HepG2 (cell line): ENCODE measurements around the gene GPAT3. TPM values are rescaled to one million over a fixed set of nuclear protein-coding genes. Genes with fewer than 3 reads are reported as not detected.

Source experiments
- CEBPZ ChIP-seq: IDR thresholded peaks from 2 replicates; pipeline ENCODE4 v1.6.1; 2012; ENCODE audit warnings: low read length, improper control_type of control experiment
- FOXO1 ChIP-seq: sonication (generic); formaldehyde crosslinking; IDR thresholded peaks from 2 replicates; pipeline ENCODE4 v1.4.0; 2020; ENCODE audit warnings: missing genetic modification reagents
- HDAC6 ChIP-seq: fragments of 200-600 bp; sonication (generic); IDR thresholded peaks from 2 replicates; pipeline ENCODE4 v1.7.0; 2017; ENCODE audit warnings: mild to moderate bottlenecking, antibody characterized with exemption, low read length, low read depth
- HMGA1 ChIP-seq: sonication (generic); formaldehyde crosslinking; conservative IDR thresholded peaks from 2 replicates; pipeline ENCODE4 v1.4.0; 2020; ENCODE audit warnings: missing genetic modification reagents
- HNRNPUL1 ChIP-seq: fragments of 200-400 bp; formaldehyde crosslinking; IDR thresholded peaks from 2 replicates; pipeline ENCODE4 v1.6.1; 2017; ENCODE audit warnings: low read depth, mild to moderate bottlenecking, low read length, moderate library complexity
- HOXA3 ChIP-seq: sonication (generic); formaldehyde crosslinking; IDR thresholded peaks from 2 replicates; pipeline ENCODE4 v1.5.0; 2020; ENCODE audit warnings: missing genetic modification reagents
- IRX3 ChIP-seq: sonication (generic); formaldehyde crosslinking; IDR thresholded peaks from 2 replicates; pipeline ENCODE4 v1.8.1; 2023; ENCODE audit warnings: mild to moderate bottlenecking, low read depth, missing genetic modification reagents, borderline replicate concordance
- KMT2A ChIP-seq: sonication (generic); formaldehyde crosslinking; IDR thresholded peaks from 2 replicates; pipeline ENCODE4 v1.4.0; 2020; ENCODE audit warnings: missing genetic modification reagents
- NR2F6 ChIP-seq, 2 experiments: IDR thresholded peaks; 2 replicates each; pipeline ENCODE4 v1.6.1; 2016; ENCODE audit warnings: antibody characterized with exemption in 1 of 2, mild to moderate bottlenecking in 1 of 2
- NR3C1 ChIP-seq: sonication (generic); formaldehyde crosslinking; IDR thresholded peaks from 2 replicates; pipeline ENCODE4 v1.4.0; 2020; ENCODE audit warnings: missing genetic modification reagents
- POLR2AphosphoS5 ChIP-seq: IDR thresholded peaks from 2 replicates; pipeline ENCODE4 v1.6.1; 2012; ENCODE audit warnings: low read depth, low read length
- PTBP1 ChIP-seq: fragments of 200-400 bp; formaldehyde crosslinking; IDR thresholded peaks from 2 replicates; pipeline ENCODE4 v1.6.1; 2018; ENCODE audit warnings: low read length, low read depth; ENCODE audit not compliant: poor library complexity, severe bottlenecking
- RXRB ChIP-seq: IDR thresholded peaks from 2 replicates; pipeline ENCODE4 v1.6.1; 2016; ENCODE audit warnings: borderline replicate concordance, missing genetic modification reagents, missing compliant biosample characterization
- STAT5B ChIP-seq: sonication (generic); formaldehyde crosslinking; IDR thresholded peaks from 2 replicates; pipeline ENCODE4 v1.4.0; 2020; ENCODE audit warnings: missing genetic modification reagents
- TCF12 ChIP-seq, 2 experiments: fragments of 450-650 bp in 1 of 2; sonication (generic) in 1 of 2; formaldehyde crosslinking in 1 of 2; IDR thresholded peaks; 2 replicates each; pipeline versions ENCODE4 v1.6.1 to v1.8.0; 2017 to 2022; ENCODE audit warnings: antibody characterized with exemption in 1 of 2, mild to moderate bottlenecking in 1 of 2, missing genetic modification reagents in 1 of 2, moderate library complexity in 1 of 2
- XBP1 ChIP-seq: sonication (generic); formaldehyde crosslinking; IDR thresholded peaks from 2 replicates; pipeline ENCODE4 v1.5.0; 2020; ENCODE audit warnings: missing genetic modification reagents
- ZFY ChIP-seq: sonication (generic); formaldehyde crosslinking; IDR thresholded peaks from 2 replicates; pipeline ENCODE4 v1.4.0; 2020; ENCODE audit warnings: missing genetic modification reagents
- ZKSCAN8 ChIP-seq: IDR thresholded peaks from 2 replicates; pipeline ENCODE4 v1.6.1; 2016; ENCODE audit warnings: borderline replicate concordance, missing genetic modification reagents, missing compliant biosample characterization
- ZNF274 ChIP-seq: sonication (generic); formaldehyde crosslinking; IDR thresholded peaks from 2 replicates; pipeline ENCODE4 v1.5.1; 2020; ENCODE audit warnings: mild to moderate bottlenecking, missing genetic modification reagents
- ZNF296 ChIP-seq: sonication (generic); formaldehyde crosslinking; conservative IDR thresholded peaks from 2 replicates; pipeline ENCODE4 v1.5.0; 2020; ENCODE audit warnings: mild to moderate bottlenecking, missing genetic modification reagents
- ZNF333 ChIP-seq: sonication (generic); formaldehyde crosslinking; IDR thresholded peaks from 2 replicates; pipeline ENCODE4 v1.4.0; 2020; ENCODE audit warnings: mild to moderate bottlenecking, missing genetic modification reagents, borderline replicate concordance
- ZNF496 ChIP-seq: sonication (generic); formaldehyde crosslinking; IDR thresholded peaks from 2 replicates; pipeline ENCODE4 v1.8.1; 2023; ENCODE audit warnings: mild to moderate bottlenecking, moderate library complexity, missing genetic modification reagents; ENCODE audit not compliant: insufficient replicate concordance
- ZNF510 ChIP-seq: sonication (generic); formaldehyde crosslinking; IDR thresholded peaks from 2 replicates; pipeline ENCODE4 v1.4.0; 2020; ENCODE audit warnings: low read depth, mild to moderate bottlenecking, missing genetic modification reagents
- ZNF672 ChIP-seq: sonication (generic); formaldehyde crosslinking; IDR thresholded peaks from 2 replicates; pipeline ENCODE4 v1.8.1; 2022; ENCODE audit warnings: missing genetic modification reagents
- ZNF720 ChIP-seq: sonication (generic); formaldehyde crosslinking; IDR thresholded peaks from 2 replicates; pipeline ENCODE4 v1.4.0; 2020; ENCODE audit warnings: missing genetic modification reagents
- ZNF879 ChIP-seq: sonication (generic); formaldehyde crosslinking; IDR thresholded peaks from 2 replicates; pipeline ENCODE4 v1.8.1; 2023; ENCODE audit warnings: missing genetic modification reagents
- ZSCAN29 ChIP-seq: sonication (generic); formaldehyde crosslinking; conservative IDR thresholded peaks from 2 replicates; pipeline ENCODE4 v1.4.0; 2020; ENCODE audit warnings: mild to moderate bottlenecking, missing genetic modification reagents
- polyA plus RNA-seq, 8 experiments: library from polyadenylated mRNA; depleted of rRNA in 3 of 8; stranded (reverse) in 7 of 8; unstranded in 1 of 8; fragments of >200 nt; fragmentation: Illumina TruSeq in 4 of 8; extraction: Trizol in 4 of 8; gene quantifications; 2 replicates each; pipeline versions ENCODE4 v1.2.1 to v1.2.3, GENCODE V29; 2011 to 2016; ENCODE audit warnings: low read depth in 4 of 8, missing spikeins in 1 of 8, mixed read lengths in 1 of 8; ENCODE audit not compliant: insufficient read depth in 1 of 8
- total RNA-seq, 5 experiments: library from RNA; depleted of rRNA; stranded (reverse); fragments of >200 nt; fragmentation: Illumina TruSeq; extraction: Trizol; gene quantifications; 2 replicates each; pipeline ENCODE4 v1.2.3, GENCODE V29; 2016; ENCODE audit warnings: low read depth in 1 of 5
- TF ChIP-seq, protein P1 (sequence below): sonication (generic); formaldehyde crosslinking; IDR thresholded peaks from 2 replicates; pipeline ENCODE4 v1.8.0; 2022; ENCODE audit warnings: mild to moderate bottlenecking, missing genetic modification reagents, borderline replicate concordance

Gene GPAT3
- total and polyA plus RNA-seq, 2 of the 13 experiments (the other 11 are each of a cell fraction or from before 2014, with no cell fraction given): 2.4 to 2.6 TPM

- TF ChIP-seq IRX3 (CRISPR knock-in tag) (no peak), ZFY (CRISPR knock-in tag) (peak; percentile 62), HDAC6 (no peak), HOXA3 (CRISPR knock-in tag) (peak; percentile 31; the same call in 1 of the 2 replicates), ZNF496 (no peak), CEBPZ (no peak), XBP1 (CRISPR knock-in tag) (no peak), FOXO1 (CRISPR knock-in tag) (no peak), ZNF672 (CRISPR knock-in tag) (no peak), ZNF296 (no peak), STAT5B (CRISPR knock-in tag) (no peak), ZKSCAN8 (no peak), NR3C1 (CRISPR knock-in tag) (no peak), KMT2A (CRISPR knock-in tag) (no peak), TCF12 (IDR thresholded peaks at IDR 0.05) (no peak), TCF12 (CRISPR knock-in tag; IDR thresholded peaks at IDR 0.05) (no peak), ZNF274 (CRISPR knock-in tag) (no peak), ZSCAN29 (no peak), ZNF879 (CRISPR knock-in tag) (no peak), RXRB (no peak), NR2F6 (IDR thresholded peaks at IDR 0.05) (no peak), NR2F6 (CRISPR knock-in tag; IDR thresholded peaks at IDR 0.05) (peak; percentile 12; the same call in 1 of the 2 replicates), ZNF720 (CRISPR knock-in tag) (no peak), PTBP1 (no peak), POLR2AphosphoS5 (no peak), ZNF510 (CRISPR knock-in tag) (no peak), HMGA1 (CRISPR knock-in tag) (no peak), HNRNPUL1 (no peak), ZNF333 (CRISPR knock-in tag) (no peak)
- TF ChIP-seq, protein P1, sequence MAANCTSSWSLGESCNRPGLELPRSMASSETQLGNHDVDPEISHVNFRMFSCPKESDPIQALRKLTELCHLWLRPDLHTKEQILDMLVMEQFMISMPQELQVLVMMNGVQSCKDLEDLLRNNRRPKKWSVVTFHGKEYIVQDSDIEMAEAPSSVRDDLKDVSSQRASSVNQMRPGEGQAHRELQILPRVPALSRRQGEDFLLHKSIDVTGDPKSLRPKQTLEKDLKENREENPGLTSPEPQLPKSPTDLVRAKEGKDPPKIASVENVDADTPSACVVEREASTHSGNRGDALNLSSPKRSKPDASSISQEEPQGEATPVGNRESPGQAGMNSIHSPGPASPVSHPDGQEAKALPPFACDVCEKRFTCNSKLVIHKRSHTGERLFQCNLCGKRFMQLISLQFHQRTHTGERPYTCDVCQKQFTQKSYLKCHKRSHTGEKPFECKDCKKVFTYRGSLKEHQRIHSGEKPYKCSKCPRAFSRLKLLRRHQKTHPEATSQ (CRISPR knock-in tag): no peak
These were observed at the start of gene GPAT3 (continued) for GRCh38 chr4:83535520-83536361.
